HG03025 (cell line): Measurements from ENCODE around the gene RPL13.
"Not testable (repeated sequence)": the region's sequence is repeated elsewhere in the genome, so short reads cannot be mapped to it uniquely, and the experiment has no call there.

ENCODE experiments used
- ATAC-seq: cut with Tn5 transposase; IDR thresholded peaks from one replicate; pipeline ENCODE4 v1.9.1; 2021; ENCODE audit warnings: mild to moderate bottlenecking, moderate library complexity; ENCODE audit not compliant: unreplicated experiment, low FRiP score

Gene RPL13

GRCh38 chr16:89561884-89562599, 1.6 kb downstream of the RPL13 start:
- no peak for ATAC-seq

- ATAC-seq, result no peak
Observed at GRCh38 chr16:89562939-89563338, 2.5 kb downstream of the RPL13 start.

GRCh38 chr16:89563639-89564392, 3.3 kb downstream of the RPL13 start:
- no peak for ATAC-seq

DNA sequence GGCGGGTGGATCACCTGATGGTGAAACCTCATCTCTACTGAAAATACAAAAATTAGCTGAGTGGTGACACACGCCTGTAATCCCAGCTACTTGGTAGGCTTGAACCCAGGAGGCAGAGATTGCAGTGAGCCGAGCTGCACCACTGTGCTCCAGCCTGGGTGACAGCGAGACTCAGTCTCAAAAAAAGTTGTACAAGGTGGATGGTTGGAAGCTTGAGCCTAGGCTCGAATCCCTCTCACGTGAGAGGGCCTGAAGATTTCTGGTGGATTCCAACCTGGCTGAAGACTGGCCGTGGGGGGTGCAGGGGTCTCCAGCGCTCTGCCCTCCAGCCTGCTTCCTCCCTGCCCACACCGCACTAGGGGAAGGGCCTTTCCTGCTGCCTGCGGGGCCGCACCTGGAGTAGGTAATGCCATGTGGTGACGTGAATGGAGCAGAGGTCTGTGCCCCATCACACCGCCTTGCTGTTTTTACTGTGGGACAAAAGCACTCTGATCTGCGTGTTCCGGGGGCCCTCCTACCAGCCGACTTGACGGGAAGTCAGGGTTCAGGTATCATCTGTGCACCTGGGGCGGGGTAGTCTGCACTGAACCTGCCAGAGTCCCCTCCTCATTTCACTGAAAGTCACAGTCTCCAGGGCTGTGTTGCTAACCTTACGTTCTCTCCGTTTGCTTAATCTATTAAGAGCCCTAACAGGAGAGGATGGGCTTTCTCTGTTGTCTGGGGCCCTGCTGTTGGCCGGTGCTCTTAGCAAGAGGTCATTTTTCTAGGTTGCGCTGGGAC, 4.2 kb downstream of the RPL13 start:
- no peak for ATAC-seq

DNA sequence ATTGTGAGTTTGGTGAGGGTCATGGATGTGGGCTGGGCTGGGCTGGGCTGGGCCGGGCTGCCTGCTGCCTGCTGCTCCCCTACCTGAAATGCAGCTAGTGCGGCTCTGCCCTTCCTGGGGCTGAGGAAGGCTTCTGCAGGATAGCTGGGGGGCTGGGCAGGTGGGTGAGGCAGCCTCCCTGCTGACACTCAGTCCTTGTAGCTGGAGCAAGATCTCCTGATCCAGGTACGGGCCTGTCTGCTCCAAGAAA, 4.7 kb downstream of the RPL13 start:
- ATAC-seq, result no peak

DNA sequence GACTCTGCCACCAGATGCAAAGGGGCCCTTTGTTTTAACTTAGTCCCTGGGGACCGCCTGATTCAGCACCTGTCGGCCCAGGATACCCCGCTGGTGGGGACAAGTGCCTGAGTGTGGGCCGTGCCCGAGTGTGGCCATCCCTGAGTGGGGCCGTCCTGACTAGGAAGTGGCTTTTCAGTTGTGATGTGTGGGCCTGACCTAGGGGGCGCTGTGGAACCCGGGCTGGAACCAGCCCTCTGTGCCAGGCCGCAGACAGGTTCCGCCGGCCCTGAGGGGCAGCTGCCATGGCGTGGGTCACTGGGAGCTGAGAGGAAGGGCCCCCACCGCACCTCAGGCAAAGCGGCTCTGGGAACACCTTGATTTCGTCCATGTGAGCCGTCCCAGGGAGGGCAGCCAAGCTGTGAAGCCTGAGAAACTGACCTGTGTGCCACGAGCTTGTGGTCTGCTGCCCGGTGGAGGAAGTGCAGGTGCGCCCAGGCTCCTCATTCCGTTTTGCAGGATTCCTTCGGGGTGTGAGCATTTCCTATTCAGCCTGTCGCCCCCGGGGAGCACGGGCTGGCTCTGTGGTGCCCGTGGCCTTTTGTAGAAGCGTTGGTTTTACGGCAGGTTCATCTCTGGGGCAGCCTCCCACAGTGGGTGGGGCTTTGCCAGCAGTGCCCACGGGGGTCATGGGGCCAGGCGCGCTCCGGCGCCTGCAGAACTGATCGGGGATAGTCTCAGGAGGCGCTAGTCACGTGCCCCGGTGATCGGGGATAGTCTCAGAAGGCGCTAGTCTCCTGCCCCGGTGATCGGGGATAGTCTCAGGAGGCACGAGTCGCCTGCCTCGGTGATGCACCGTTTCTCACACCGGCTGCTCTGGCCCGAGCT, 5.3 kb downstream of the RPL13 start:
- no peak for ATAC-seq

GRCh38 chr16:89567656-89568594, 7.4 kb downstream of the RPL13 start:
- no peak for ATAC-seq

- ATAC-seq, result no peak
Observed at GRCh38 chr16:89569506-89570341, 9.2 kb downstream of the RPL13 start.

DNA sequence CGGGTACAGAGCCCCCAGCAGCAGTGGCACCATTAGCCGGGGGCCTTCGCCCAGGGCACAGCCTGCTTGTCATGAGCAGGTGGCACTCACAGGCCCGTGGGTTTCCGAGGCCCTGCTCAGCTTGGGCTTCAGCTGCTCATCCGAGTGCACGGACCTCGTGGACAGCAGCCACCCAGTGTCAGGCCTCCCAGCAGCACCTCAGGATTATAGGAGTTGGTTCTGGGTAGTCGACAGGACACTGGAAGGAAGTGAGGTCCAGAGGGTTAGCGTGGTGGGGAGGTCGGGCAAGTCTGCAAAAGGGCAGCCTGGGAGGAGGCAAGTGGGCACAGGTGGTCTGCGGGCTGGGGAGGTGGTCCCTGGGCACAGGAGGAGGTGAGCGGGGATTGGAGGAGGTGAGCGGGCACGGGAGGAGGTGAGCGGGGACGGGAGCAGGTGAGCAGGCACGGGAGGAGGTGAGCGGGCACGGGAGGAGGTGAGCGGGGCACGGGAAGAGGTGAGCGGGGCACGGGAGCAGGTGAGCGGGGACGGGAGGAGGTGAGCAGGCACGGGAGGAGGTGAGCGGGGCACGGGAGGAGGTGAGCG, 10.0 kb downstream of the RPL13 start:
- ATAC-seq, result no peak

DNA sequence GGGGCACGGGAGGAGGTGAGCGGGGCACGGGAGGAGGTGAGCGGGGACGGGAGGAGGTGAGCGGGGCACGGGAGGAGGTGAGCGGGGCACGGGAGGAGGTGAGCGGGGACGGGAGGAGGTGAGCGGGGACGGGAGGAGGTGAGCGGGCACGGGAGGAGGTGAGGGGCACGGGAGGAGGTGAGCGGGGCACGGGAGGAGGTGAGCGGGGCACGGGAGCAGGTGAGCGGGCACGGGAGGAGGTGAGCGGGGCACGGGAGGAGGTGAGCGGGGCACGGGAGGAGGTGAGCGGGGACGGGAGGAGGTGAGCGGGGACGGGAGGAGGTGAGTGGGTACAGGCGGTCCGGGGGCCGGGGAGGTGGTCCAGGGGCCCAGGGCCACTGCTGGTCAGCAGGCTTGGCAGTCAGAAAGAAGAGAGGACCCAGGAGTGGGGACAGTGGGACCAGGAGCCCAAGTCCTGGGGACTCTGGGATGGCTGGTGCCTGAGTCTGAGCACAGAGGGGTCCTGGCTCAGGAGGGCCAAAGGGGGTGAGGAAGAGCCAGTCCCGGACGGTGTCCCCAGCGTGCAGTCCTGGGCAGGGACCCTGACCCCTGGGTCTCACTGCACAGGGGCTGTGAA, 10.6 kb downstream of the RPL13 start:
- ATAC-seq, result not testable (repeated sequence)

GRCh38 chr16:89571636-89572035, 11.2 kb downstream of the RPL13 start:
- no peak for ATAC-seq

DNA sequence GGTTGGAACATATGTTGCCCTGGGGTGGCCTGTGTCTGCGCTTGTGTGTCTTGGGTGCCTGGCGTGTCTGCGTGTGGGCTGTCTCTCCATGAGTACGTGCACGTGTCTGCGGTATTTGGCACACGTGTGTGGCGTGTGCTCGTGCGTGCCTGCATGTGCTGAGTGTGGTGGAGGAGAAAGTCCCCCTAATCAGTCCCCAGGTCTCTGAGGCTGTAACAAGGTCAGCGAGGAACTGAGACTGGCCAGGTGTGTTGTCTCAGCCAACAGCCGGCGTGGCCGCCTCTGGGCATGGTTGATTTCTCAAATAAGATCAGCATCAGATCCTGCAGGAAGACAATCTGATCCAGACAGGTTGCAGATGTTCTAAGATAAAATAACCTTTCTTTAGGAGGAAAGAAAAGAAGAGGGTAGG, 11.6 kb downstream of the RPL13 start:
- no peak for ATAC-seq

DNA sequence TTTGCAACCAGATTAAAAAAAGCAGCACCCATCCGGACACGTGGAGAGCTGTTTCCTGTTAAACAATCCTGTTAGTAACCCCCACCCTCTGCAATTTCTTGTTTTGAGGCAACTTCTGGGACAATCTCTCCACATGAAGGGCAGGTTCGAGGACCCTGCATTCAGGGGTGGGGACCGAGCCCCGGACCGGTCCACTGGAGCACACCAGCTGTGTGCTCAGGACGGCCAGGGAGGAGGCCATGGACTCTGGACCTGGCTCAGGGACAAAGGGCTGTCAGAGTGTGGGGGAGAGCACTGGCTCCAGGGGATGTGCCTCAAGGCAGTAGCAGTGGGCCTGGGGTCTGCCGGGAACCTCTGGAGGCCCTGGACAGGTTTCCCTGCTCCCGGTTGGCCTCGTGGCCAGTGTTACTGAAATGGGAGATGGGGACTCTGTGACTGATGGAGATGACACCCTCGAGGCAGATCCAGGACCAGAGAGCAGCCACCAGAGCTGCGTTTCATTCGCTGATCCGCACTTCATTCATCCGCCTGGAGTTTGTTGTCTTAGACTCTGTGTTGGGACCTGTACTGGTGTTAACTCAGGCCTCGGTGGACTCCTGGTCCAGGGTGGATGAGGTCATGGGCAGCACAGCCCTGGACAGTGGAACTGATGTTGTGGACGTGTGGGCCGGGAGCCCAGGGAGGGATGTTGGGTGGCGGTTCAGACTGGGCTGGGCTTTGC, 12.2 kb downstream of the RPL13 start:
- ATAC-seq, result no peak

DNA sequence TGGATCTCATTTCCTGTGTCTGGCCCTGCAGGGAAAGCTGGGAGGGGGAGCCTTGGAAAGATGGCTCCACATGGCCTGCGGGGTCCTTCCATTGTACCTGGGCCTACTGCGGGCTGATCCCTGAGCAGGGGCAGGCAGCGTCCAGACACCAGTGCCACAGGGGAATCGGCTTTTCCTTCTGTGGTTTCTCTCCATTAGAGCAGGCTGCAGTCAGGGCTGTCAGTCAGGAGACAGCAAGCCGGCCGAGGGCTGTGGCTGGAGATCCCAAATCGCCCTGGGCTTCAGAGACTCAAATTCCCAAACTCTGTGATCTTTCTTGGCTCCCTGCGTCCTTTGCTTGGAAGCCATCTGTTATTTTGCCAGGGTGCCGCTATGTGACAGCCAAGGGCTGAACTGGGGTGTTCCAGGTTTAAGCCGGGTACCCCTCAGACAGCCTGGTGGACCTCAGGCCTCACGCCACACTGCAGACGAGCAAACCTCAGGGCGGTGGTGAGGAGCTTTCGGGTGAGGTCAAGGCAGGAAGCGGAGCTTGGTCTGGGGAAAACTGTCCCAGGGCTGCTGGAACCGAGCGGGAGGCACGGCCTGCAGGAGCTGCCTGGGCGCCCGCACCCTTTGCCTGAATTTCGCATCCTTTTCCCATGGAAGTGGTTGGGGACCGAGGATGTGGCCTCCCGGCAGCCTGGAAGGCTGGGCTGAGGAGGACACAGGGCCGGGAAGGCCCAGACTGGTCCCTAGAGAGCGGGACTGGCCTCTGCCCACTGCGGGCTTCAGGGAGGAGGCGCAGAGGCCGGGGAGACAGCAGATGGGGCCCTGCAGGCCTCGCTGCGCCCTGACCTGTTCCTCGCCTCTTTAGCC, 13.6 kb downstream of the RPL13 start:
- ATAC-seq, result no peak

GRCh38 chr16:89574681-89575246, 14.3 kb downstream of the RPL13 start:
- ATAC-seq, result no peak
